GM12873 (cell line): ENCODE measurements around the gene TBCD.

Source experiments
- TF ChIP-seq, protein P1 (sequence below): IDR thresholded peaks from 2 replicates; pipeline ENCODE4 v1.5.1; 2012; ENCODE audit warnings: low read depth, mild to moderate bottlenecking, moderate library complexity, low read length, control low read depth; ENCODE audit not compliant: insufficient read depth; ENCODE audit errors: missing control alignments

Gene TBCD

DNA sequence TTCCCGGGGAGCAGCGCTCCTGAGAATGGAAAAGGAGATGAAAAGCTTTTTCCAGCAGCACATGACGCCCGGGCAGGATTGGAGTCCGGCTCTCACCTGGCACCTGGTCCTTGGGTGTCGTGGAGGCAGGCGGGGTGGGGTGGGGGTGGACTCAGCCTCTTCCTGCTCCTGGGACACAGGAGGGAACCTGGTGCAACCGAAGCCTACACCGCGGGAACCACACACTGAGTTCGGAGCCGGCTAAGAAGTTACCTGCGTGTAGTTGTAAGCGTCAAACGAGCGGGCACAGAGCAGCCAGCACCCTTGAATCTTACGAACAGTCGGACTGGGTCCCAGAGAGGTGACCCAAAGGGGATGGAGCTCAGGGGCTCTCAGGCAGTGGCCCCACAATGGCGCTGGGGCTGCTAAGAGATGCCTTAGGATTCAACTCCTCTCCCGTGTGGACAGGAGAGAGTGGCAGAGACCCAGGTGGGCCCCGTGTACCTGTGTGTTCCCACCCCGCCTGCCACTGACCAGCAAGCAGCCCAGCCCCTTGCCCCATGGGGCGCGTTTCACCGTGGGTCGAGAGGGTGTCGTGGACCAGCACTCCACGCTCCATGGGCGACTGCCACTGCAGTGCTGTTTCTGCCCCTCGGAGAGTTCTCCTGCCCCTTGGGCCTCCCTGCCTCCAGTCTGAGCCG, 221.7 kb downstream of the TBCD start:
- TF ChIP-seq, protein P1, sequence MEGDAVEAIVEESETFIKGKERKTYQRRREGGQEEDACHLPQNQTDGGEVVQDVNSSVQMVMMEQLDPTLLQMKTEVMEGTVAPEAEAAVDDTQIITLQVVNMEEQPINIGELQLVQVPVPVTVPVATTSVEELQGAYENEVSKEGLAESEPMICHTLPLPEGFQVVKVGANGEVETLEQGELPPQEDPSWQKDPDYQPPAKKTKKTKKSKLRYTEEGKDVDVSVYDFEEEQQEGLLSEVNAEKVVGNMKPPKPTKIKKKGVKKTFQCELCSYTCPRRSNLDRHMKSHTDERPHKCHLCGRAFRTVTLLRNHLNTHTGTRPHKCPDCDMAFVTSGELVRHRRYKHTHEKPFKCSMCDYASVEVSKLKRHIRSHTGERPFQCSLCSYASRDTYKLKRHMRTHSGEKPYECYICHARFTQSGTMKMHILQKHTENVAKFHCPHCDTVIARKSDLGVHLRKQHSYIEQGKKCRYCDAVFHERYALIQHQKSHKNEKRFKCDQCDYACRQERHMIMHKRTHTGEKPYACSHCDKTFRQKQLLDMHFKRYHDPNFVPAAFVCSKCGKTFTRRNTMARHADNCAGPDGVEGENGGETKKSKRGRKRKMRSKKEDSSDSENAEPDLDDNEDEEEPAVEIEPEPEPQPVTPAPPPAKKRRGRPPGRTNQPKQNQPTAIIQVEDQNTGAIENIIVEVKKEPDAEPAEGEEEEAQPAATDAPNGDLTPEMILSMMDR: no peak

DNA sequence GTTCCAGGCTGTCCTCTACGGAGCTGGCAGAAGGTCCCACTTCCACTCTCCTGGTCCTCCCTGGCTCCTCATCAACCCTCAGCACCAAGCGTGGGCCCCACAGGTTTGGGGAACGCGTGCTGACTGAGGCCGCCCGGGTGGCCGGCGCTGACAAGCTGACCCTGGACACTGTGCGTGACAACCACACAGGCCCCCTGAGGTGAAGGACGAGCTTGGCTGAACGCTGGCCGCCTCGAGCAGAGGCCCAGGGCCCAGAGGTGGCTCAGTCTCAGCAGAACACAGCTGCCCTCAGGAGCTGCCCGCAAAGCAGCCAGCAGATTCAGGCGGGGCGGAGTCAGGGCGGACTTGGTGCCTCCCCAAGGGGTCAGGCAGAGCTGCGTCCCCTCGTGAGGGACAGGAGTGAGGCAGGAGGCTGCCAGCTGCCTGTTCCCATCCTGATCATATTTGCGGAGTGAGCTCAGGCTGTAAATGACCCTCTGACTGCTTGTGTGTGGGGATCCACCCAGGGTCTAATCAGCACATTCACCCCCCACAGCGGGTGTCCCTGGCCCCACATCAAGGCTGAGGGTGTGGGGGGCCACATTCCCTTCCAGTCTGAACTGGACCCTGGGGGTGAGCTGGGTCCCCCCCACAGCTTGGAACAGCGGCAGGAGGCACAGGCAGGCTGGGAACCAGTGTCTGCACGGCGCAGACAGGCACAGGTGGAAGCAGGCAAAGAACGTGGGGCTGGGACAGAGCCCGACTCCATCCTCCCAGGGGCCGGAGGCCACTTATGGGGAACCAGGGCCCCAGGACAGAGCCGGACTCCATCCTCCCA, 222.5 kb downstream of the TBCD start:
- TF ChIP-seq, protein P1: no peak

DNA sequence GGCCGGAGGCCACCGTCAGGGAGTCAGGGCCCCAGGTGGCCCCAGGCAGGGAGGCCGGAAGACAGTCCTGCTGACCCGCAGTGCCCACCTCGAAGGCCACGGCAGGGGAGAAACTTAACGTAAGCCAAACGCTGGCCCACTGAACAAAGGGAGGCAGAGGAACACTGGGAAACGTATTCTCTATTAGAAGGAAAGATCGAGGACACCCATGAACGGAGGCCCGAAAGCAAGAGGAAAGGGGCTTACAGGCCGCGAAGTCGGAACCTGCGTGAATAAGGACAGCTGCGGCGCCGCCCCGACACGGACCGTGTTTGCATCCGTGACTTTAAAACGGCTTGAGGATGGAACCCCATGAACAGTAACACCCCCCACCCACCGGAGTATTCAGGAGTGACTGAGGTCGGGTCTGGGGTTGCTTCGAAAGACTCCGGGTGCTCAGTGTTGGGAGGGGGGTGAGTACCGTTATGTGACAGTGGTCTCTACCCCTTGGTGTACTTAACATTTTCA, 225.2 kb downstream of the TBCD start:
- TF ChIP-seq, protein P1: no peak

DNA sequence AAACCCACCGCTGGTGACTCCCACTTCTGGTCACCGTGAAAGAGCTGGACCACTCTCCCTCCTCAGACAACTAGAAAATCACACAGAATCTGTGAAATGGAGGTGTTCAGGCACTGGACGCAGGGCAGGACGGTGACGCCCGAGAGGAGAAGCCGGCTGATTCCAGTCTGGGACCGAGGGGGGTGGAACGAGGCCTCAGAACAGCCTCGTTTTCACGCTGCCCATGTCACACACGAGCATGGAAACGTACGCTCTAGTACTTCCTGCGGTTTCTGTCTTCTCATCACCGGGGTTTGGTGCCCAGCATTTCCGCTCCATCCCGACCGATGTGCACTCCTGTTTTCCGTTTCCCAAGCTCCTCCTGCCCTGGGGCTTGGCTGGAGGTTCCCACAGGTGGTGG, 225.7 kb downstream of the TBCD start:
- TF ChIP-seq, protein P1: no peak

DNA sequence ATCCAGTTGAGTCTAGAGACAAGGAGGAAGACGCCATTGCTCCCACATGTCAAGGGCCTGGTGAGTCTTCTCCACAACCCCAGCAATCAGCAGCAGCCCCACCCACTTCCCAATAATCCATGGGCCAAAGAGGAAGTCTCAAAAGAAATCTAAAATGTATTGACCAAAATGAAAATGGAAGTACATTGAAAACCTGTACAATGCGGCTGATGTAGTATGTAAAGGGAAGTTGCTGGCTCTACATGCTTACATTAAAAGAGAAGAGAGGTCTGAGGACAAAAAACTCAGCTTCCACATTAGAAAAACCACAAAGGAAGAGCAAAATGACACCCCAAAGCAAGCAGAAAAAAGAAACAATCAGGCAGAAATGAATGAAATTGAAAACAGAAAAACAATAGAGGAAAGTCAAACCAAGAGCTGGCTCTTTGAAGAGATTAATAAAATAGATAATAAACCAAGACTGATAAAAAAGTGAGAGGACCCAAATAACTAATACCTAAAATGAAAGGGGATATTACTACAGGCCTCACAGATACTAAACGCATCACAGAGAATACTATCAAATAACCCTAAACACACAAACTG, 227.0 kb downstream of the TBCD start:
- TF ChIP-seq, protein P1: no peak

DNA sequence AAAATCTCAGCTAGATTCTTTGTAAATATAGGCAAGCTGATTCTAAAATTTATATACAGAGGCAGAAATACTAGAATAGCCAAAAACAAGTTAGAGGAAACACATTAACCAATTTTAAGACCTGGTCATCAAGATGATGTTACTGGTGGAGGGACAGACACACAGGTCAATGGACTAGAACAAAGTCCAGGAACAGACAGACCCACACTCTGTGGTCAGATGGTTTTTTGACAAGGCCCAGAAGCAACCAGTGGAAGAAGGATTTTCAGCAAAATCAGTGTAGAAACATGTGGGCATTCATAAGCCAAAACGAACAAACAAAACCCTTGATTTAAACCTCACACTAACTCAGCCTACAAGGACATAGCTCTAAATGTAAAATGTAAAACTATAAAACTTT, 227.9 kb downstream of the TBCD start:
- TF ChIP-seq, protein P1: no peak

DNA sequence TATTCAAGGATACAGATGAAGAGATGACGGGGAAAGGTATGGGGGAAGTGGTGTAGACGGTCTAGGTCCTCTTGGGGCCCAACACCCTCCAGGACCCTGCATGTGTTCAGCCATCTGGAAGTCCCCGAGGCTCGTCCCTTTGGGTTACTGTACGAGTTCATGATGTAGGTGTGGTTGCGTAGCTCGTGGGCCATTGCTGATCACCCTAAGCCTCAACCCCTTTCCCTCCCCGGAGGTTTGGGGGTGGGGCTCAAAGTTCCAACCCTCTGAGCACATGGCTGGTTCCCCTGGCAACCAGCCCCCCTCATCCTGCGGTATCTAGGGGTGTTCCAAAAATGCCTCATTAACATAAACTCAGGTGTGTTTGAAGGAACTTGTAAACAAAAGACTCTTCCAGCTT, 228.8 kb downstream of the TBCD start:
- TF ChIP-seq, protein P1: no peak
